Measurements from ENCODE around the gene MACC1. TPM values are rescaled to one million over a fixed set of nuclear protein-coding genes. Genes with fewer than 3 reads are reported as not detected.
"Not testable (repeated sequence)": the region's sequence is repeated elsewhere in the genome, so short reads cannot be mapped to it uniquely, and the experiment has no call there.

MACC1 gene
- total RNA-seq, 1 donor from 2014 or later: 0.12 TPM

GRCh38 chr7:20136647-20137046 is 80.5 kb downstream of the MACC1 start:
- no peak for TF ChIP-seq CTCF (conservative IDR thresholded peaks at IDR 0.05)

GRCh38 chr7:20133803-20134202 is 83.4 kb downstream of the MACC1 start:
- TF ChIP-seq CTCF (conservative IDR thresholded peaks at IDR 0.05): no peak
- Mint-ChIP-seq H3K36me3 (ENCODE audit: low read depth) (no peaks in the 10 kb centered on the region), H3K27me3 (ENCODE audit: low read depth) (no peaks in the 10 kb centered on the region), H3K9me3 (peaks cover 6% of the 10 kb centered on the region), H3K4me1 (peaks cover 11% of the 10 kb centered on the region), H3K27ac (ENCODE audit: unreplicated experiment) (no peak overlapping the region), H3K4me3 (no peak overlapping the region)
- no peak for DNase-seq (ENCODE audit: low read depth, low spot score)

More at GRCh38 chr7:20136647-20137046, 80.5 kb downstream of the MACC1 start:
- Mint-ChIP-seq H3K9me3 (peaks cover 7% of the 10 kb centered on the region), H3K27me3 (ENCODE audit: low read depth) (no peaks in the 10 kb centered on the region), H3K36me3 (ENCODE audit: low read depth) (no peaks in the 10 kb centered on the region), H3K27ac (ENCODE audit: unreplicated experiment) (no peak overlapping the region), H3K4me3 (no peak overlapping the region), H3K4me1 (peaks cover 31% of the 10 kb centered on the region)
- no peak for DNase-seq (ENCODE audit: low read depth, low spot score)

GRCh38 chr7:20132585-20132984 is 84.6 kb downstream of the MACC1 start:
- Mint-ChIP-seq H3K27ac (ENCODE audit: unreplicated experiment) (no peak overlapping the region), H3K27me3 (ENCODE audit: low read depth) (no peaks in the 10 kb centered on the region), H3K9me3 (peaks cover 6% of the 10 kb centered on the region), H3K4me3 (no peak overlapping the region), H3K36me3 (ENCODE audit: low read depth) (no peaks in the 10 kb centered on the region), H3K4me1 (peaks cover 11% of the 10 kb centered on the region)
- TF ChIP-seq CTCF (conservative IDR thresholded peaks at IDR 0.05): no peak
- DNase-seq (ENCODE audit: low read depth, low spot score): no peak

GRCh38 chr7:20131776-20132175 is 85.4 kb downstream of the MACC1 start:
- DNase-seq (ENCODE audit: low read depth, low spot score): no peak
- Mint-ChIP-seq H3K27ac (ENCODE audit: unreplicated experiment) (no peak overlapping the region), H3K36me3 (ENCODE audit: low read depth) (no peaks in the 10 kb centered on the region), H3K27me3 (ENCODE audit: low read depth) (no peaks in the 10 kb centered on the region), H3K4me1 (peaks cover 5% of the 10 kb centered on the region), H3K4me3 (no peak overlapping the region), H3K9me3 (peaks cover 6% of the 10 kb centered on the region)
- no peak for TF ChIP-seq CTCF (conservative IDR thresholded peaks at IDR 0.05)

GRCh38 chr7:20129920-20130319 is 87.3 kb downstream of the MACC1 start:
- H3K27ac Mint-ChIP-seq (ENCODE audit: unreplicated experiment): no peak overlapping the region
- peaks cover 10% of the 10 kb centered on the region for H3K4me1 Mint-ChIP-seq
- H3K4me3 Mint-ChIP-seq: no peak overlapping the region
- H3K36me3 Mint-ChIP-seq (ENCODE audit: low read depth): no peaks in the 10 kb centered on the region
- DNase-seq (ENCODE audit: low read depth, low spot score): no peak
- H3K27me3 Mint-ChIP-seq (ENCODE audit: low read depth): no peaks in the 10 kb centered on the region
- TF ChIP-seq CTCF (conservative IDR thresholded peaks at IDR 0.05): no peak
- peaks cover 6% of the 10 kb centered on the region for H3K9me3 Mint-ChIP-seq

- Mint-ChIP-seq H3K9me3 (peaks cover 6% of the 10 kb centered on the region), H3K36me3 (ENCODE audit: low read depth) (no peaks in the 10 kb centered on the region), H3K4me3 (no peak overlapping the region), H3K4me1 (peaks cover 10% of the 10 kb centered on the region), H3K27me3 (ENCODE audit: low read depth) (no peaks in the 10 kb centered on the region), H3K27ac (ENCODE audit: unreplicated experiment) (no peak overlapping the region)
- DNase-seq (ENCODE audit: low read depth, low spot score): no peak
- no peak for TF ChIP-seq CTCF (conservative IDR thresholded peaks at IDR 0.05)
Observed at GRCh38 chr7:20128001-20128400, 89.2 kb downstream of the MACC1 start.

GRCh38 chr7:20126060-20126459 is 91.1 kb downstream of the MACC1 start:
- not testable (repeated sequence) for H3K27ac Mint-ChIP-seq (ENCODE audit: unreplicated experiment); H3K9me3 Mint-ChIP-seq; H3K4me3 Mint-ChIP-seq; H3K36me3 Mint-ChIP-seq (ENCODE audit: low read depth); DNase-seq (ENCODE audit: low read depth, low spot score); H3K27me3 Mint-ChIP-seq (ENCODE audit: low read depth)
- peaks cover 13% of the 10 kb centered on the region for H3K4me1 Mint-ChIP-seq

GRCh38 chr7:20124087-20124486 is 93.1 kb downstream of the MACC1 start:
- H3K4me1 Mint-ChIP-seq: peaks cover 13% of the 10 kb centered on the region

More at GRCh38 chr7:20124087-20124486, 93.1 kb downstream of the MACC1 start:
- H3K27ac Mint-ChIP-seq (ENCODE audit: unreplicated experiment); DNase-seq (ENCODE audit: low read depth, low spot score); H3K27me3 Mint-ChIP-seq (ENCODE audit: low read depth); H3K4me3 Mint-ChIP-seq; H3K9me3 Mint-ChIP-seq; H3K36me3 Mint-ChIP-seq (ENCODE audit: low read depth): not testable (repeated sequence)

Measured in neural crest cell (in vitro differentiated cells).